ENCODE data around the gene SRRM4. TPM values are rescaled to one million over a fixed set of nuclear protein-coding genes. Genes with fewer than 3 reads are reported as not detected.

Gene SRRM4
- total RNA-seq, 1 experiment from 2014 or later: not detected

GRCh38 chr12:118979763-118980406 is 1.5 kb upstream of the SRRM4 start:
- DNase-seq: peak; percentile 18 to 54
- intact Hi-C loops (cut with micrococcal nuclease; ENCODE audit: unreplicated experiment): no loop called here
- H3K36me3 ChIP-seq (ENCODE audit: low read depth): no peaks in the 10 kb centered on the region

DNA sequence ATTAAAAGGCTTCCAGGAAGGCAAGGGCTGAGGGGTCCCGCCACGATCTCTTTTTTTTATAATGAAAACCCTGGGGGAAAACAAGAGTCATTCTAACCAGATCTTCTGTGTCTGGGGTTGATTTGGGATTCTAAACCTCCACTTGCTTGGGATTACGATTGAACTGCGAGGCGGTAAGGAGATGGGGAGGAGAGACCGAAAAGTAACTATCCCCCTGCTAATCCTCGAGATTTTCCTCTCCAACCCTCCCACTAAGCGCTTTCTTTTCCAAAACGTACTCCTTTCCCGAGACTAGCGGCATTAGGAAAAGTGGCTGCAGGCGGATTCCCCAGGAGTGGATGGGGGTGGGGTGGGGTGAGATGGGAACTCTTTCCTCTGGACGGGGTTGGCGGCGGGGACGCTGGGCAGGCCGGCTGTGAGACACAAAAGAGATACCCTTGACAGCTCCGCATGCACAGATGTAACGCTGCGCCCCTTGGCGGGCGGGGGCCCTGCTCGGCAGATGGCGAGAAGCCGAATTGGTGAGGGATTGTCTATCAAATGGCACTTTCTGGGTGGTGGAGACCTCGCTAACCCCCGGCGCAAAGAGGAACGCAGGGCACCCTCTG is 830 bp upstream of the SRRM4 start:
- Histone ChIP-seq H3K79me2 (ENCODE audit: low read depth) (no peaks in the 10 kb centered on the region), H3K9me3 (ENCODE audit: insufficient read depth, low read depth) (no peaks in the 10 kb centered on the region), H3F3A (ENCODE audit: insufficient read depth, low read depth) (no peaks in the 10 kb centered on the region), H3K4me1 (replicated peaks; ENCODE audit: insufficient read depth) (no peaks in the 10 kb centered on the region), H3K4me2 (no peak overlapping the region), H4K20me1 (ENCODE audit: insufficient read depth) (no peaks in the 10 kb centered on the region), H3K27ac (no peak overlapping the region), H3K4me3 (no peak overlapping the region), H3K36me3 (ENCODE audit: low read depth) (no peaks in the 10 kb centered on the region), H2AFZ (no peak overlapping the region), H3K9me2 (ENCODE audit: insufficient read depth) (no peaks in the 10 kb centered on the region), H3K27me3 (ENCODE audit: insufficient read depth, low read depth) (0 out of 2 replicates have a peak, but pooled peaks cover 4% of the 10 kb centered on the region)
- CTCF ChIA-PET: interaction anchor here (0.6 kb wide), 1 partner anchor 1282 kb away, joined by 3 read pairs; no protein-coding TSS in a partner anchor
- BruUV-seq (replicated peaks): no TSS peak
- POLR2A ChIA-PET (ENCODE audit: unreplicated experiment): no interaction called here
- no peak for DNase-seq
- TF ChIP-seq EZH2 (IDR thresholded peaks at IDR 0.05; ENCODE audit: low read depth): no peak
- no peak for TF ChIP-seq CTCF (conservative IDR thresholded peaks at IDR 0.05)
- intact Hi-C loops (cut with micrococcal nuclease; ENCODE audit: unreplicated experiment): no loop called here

More at GRCh38 chr12:118979763-118980406, 1.5 kb upstream of the SRRM4 start:
- no peak overlapping the region for H3K4me2 ChIP-seq
- H3K79me2 ChIP-seq (ENCODE audit: low read depth): no peaks in the 10 kb centered on the region
- no peak overlapping the region for H2AFZ ChIP-seq
- H3K4me1 ChIP-seq (replicated peaks; ENCODE audit: insufficient read depth): no peaks in the 10 kb centered on the region
- H3F3A ChIP-seq (ENCODE audit: insufficient read depth, low read depth): no peaks in the 10 kb centered on the region
- no TSS peak for BruUV-seq (replicated peaks)
- no peak for TF ChIP-seq EZH2 (IDR thresholded peaks at IDR 0.05; ENCODE audit: low read depth)
- peak; percentile 76 for TF ChIP-seq CTCF (conservative IDR thresholded peaks at IDR 0.05)
- H4K20me1 ChIP-seq (ENCODE audit: insufficient read depth): no peaks in the 10 kb centered on the region
- H3K9me3 ChIP-seq (ENCODE audit: insufficient read depth, low read depth): no peaks in the 10 kb centered on the region
- no peak overlapping the region for H3K4me3 ChIP-seq
- H3K9me2 ChIP-seq (ENCODE audit: insufficient read depth): no peaks in the 10 kb centered on the region
- H3K27me3 ChIP-seq (ENCODE audit: insufficient read depth, low read depth): 0 out of 2 replicates have a peak, but pooled peaks cover 4% of the 10 kb centered on the region
- ChIA-PET CTCF (no interaction called here), POLR2A (ENCODE audit: unreplicated experiment) (no interaction called here)
- no peak overlapping the region for H3K27ac ChIP-seq

GRCh38 chr12:118982302-118982701 is 961 bp downstream of the SRRM4 start:
- Histone ChIP-seq H3K9me3 (ENCODE audit: insufficient read depth, low read depth) (no peaks in the 10 kb centered on the region), H3K9me2 (ENCODE audit: insufficient read depth) (no peaks in the 10 kb centered on the region), H4K20me1 (ENCODE audit: insufficient read depth) (no peaks in the 10 kb centered on the region), H2AFZ (no peak overlapping the region), H3K27ac (no peak overlapping the region), H3K4me2 (no peak overlapping the region), H3K4me1 (replicated peaks; ENCODE audit: insufficient read depth) (no peaks in the 10 kb centered on the region), H3K36me3 (ENCODE audit: low read depth) (no peaks in the 10 kb centered on the region), H3K4me3 (no peak overlapping the region), H3K27me3 (ENCODE audit: insufficient read depth, low read depth) (peaks cover 15% of the 10 kb centered on the region), H3F3A (ENCODE audit: insufficient read depth, low read depth) (no peaks in the 10 kb centered on the region), H3K79me2 (ENCODE audit: low read depth) (no peaks in the 10 kb centered on the region)
- intact Hi-C loops (cut with micrococcal nuclease; ENCODE audit: unreplicated experiment): no loop called here
- CTCF ChIA-PET: interaction anchor here (0.6 kb wide), 1 partner anchor 88 kb away, joined by 3 read pairs; no protein-coding TSS in a partner anchor
- BruUV-seq (replicated peaks): no TSS peak
- TF ChIP-seq CTCF (conservative IDR thresholded peaks at IDR 0.05) (no peak), EZH2 (IDR thresholded peaks at IDR 0.05; ENCODE audit: low read depth) (no peak)
- DNase-seq: no peak
- POLR2A ChIA-PET (ENCODE audit: unreplicated experiment): no interaction called here

Measured in PC-9 (cell line).